ENCODE measurements around the gene CCDC50.
A peak's percentile ranks its signal among the peaks of the same experiment; 100 is the strongest.

Gene CCDC50

DNA sequence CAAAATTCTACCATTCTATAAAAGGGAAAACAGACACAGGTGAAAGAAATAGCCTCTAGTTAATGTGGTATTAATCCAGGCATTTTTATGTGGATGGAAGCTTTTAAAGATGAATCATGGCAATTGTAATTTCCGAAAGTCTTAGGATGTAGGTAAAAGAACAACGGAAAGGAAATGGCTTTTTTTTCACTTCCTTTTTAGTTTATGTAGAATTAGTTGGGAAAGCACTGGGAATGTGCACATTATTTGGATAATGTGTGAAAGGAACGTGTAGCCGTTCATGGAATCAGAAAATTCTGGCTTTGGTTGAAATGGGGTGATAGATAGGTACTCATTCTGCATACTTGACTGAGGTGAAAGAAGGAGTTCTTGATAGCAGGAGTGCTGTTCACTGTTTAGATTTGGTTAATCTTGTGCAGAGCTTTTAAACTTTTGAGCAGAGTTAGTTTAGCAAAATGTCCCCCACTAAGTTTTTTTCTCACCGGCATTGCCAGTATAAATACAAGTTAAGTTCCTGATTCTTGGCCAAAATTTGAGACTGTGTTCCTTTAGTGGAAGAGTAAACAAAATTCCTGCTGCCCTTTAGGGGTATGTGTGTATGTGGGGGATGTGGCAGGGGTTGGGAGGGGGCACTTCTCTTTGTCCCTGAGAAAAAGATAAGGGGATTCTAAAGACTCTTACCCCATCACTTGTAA is 21.3 kb downstream of the CCDC50 start:
- Mint-ChIP-seq H3K27ac (no peak overlapping the region), H3K36me3 (no peaks in the 10 kb centered on the region), H3K4me1 (peaks cover 46% of the 10 kb centered on the region), H3K4me3 (no peak overlapping the region), H3K9me3 (no peaks in the 10 kb centered on the region), H3K27me3 (no peaks in the 10 kb centered on the region)
- no peak for ATAC-seq

DNA sequence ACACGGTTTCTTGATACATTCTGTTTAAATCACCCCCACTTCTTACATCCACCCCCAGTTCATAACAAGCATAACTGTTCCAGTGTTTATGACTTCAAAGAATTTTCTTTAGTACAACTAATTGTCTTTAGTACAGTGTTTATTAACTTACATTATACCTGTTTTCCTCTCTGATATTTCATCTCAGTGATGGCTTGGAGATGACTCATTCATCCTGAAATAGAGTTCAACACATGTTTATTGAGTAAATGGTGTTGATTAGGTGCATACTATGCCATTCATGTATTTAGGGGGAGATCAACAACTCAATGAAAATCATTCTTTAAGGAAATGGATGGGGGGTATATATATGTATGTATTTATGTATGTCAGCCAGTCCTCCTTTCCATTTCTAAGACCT is 22.8 kb downstream of the CCDC50 start:
- H3K27ac Mint-ChIP-seq: no peak overlapping the region
- H3K36me3 Mint-ChIP-seq: no peaks in the 10 kb centered on the region
- no peak for ATAC-seq
- H3K4me1 Mint-ChIP-seq: peaks cover 40% of the 10 kb centered on the region
- no peaks in the 10 kb centered on the region for H3K27me3 Mint-ChIP-seq
- no peaks in the 10 kb centered on the region for H3K9me3 Mint-ChIP-seq
- no peak overlapping the region for H3K4me3 Mint-ChIP-seq

DNA sequence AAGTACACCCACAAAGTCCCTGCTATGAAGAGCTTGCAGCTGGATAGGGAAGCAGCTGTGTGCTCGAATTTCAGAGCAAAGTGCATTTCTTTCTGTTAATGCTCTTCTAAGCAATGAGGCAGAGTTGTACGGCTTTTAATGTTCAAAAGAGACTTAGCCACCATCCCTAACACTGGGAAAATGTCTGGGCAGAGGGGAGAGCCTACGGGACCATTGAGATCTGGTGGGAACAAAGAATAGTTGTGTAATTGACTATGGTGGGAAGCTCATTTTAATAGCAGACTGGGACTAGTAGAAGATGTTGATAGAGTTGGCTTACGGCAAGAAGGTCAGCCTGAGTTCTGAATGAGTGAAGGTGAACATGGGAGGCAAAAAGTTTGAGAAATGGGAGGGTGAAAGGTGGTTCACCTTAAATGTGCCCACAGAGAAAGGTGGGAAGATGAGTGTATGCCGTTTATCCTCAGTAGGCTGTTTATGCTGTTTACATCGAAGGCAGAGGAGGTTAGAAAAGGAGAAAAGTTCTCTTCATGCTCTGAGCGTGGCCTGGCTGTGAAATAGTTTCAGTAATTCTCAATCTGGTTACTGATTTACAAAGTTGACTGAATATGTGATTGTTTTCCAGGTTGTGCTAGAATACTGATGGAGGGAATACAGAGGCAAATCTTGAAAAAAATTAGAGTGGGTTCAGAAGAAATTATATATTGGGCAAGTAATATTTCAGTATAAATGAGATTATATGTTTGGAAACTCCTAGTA is 24.0 kb downstream of the CCDC50 start:
- no peak overlapping the region for H3K27ac Mint-ChIP-seq
- peaks cover 35% of the 10 kb centered on the region for H3K4me1 Mint-ChIP-seq
- no peaks in the 10 kb centered on the region for H3K9me3 Mint-ChIP-seq
- no peak overlapping the region for H3K4me3 Mint-ChIP-seq
- peak; percentile 22 for ATAC-seq
- peaks cover 3% of the 10 kb centered on the region for H3K36me3 Mint-ChIP-seq
- no peaks in the 10 kb centered on the region for H3K27me3 Mint-ChIP-seq

DNA sequence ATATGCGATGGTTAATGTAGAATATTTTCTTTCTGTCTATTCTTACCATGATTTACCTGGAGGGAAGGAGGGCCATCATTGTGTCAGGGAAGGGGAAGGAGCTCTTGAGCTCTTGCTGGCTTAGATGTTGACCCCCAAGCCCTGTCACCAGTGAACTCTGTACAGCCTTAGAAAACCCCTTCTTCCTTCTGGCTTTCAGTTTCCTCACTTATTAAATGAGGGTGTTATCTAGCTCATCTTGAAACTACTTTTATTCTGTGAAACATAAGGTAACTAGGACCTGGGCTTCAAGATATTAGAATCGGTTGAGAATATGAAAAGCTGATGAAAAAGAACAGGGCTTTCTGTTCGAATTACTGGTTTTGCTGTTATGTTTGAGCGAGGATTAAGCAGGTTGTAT is 26.2 kb downstream of the CCDC50 start:
- Mint-ChIP-seq H3K4me3 (peak overlapping the region; percentile 32), H3K4me1 (peaks cover 43% of the 10 kb centered on the region), H3K27me3 (no peaks in the 10 kb centered on the region), H3K9me3 (no peaks in the 10 kb centered on the region), H3K36me3 (peaks cover 25% of the 10 kb centered on the region), H3K27ac (peak overlapping the region; percentile 66)
- ATAC-seq: peak; percentile 77

DNA sequence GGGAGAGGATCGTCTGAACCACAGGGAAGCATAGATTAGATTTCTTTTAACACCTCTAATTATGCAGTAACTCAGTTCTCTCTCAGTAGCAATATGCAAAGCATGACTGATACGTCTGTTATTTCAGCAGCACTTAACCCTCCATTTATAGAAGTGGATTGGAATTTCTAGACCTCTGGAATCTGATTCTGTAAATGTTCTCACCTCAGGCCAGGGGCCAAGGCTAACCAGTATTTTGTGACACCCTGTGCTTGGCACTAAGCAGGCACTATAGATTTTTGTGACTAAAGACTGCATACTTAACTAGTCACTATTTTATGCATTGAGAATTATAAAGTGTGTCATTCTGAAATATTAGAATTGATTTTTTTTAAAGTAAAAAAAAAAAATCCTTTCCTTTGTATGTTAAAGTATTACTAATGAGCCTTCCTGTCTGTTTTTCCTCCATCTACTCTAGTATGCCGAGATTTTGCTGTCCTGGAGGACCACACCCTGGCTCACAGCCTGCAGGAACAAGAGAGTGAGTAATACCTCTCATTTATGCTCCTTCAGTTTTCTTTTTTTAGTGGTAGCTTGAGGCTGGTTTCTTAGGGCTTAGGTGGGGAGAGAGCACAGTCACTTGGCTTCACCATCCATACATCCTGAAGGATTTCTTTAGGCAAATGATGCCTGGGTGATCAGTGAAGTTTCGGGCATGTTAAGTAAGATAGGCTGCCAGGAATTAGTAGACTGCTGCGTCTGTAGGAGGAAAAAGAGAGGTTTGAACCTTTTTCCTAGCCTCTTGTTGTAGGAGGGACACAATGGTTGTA is 27.6 kb downstream of the CCDC50 start:
- Mint-ChIP-seq H3K36me3 (peaks cover 38% of the 10 kb centered on the region), H3K27ac (peak overlapping the region; percentile 66), H3K4me1 (peaks cover 54% of the 10 kb centered on the region), H3K4me3 (no peak overlapping the region), H3K9me3 (no peaks in the 10 kb centered on the region), H3K27me3 (no peaks in the 10 kb centered on the region)
- ATAC-seq: no peak

DNA sequence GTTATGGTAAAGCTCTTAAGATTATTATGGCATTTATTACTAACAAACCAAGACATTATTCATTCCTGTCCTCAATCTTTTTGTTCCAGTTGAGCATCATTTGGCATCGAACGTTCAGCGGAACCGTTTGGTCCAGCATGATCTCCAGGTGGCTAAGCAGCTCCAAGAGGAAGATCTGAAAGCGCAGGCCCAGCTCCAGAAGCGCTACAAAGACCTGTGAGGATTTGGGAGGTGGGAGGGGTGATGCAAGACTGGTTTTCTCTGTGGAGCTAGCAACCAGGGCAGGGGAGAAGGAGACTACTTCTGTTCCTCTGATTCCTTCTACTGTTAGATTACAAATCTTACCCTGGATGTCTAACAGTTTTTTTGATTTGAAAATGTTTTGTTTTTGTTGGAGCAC is 28.7 kb downstream of the CCDC50 start:
- no peaks in the 10 kb centered on the region for H3K27me3 Mint-ChIP-seq
- ATAC-seq: no peak
- H3K4me1 Mint-ChIP-seq: peaks cover 64% of the 10 kb centered on the region
- peak overlapping the region; percentile 83 for H3K27ac Mint-ChIP-seq
- no peak overlapping the region for H3K4me3 Mint-ChIP-seq
- peaks cover 48% of the 10 kb centered on the region for H3K36me3 Mint-ChIP-seq
- H3K9me3 Mint-ChIP-seq: no peaks in the 10 kb centered on the region

DNA sequence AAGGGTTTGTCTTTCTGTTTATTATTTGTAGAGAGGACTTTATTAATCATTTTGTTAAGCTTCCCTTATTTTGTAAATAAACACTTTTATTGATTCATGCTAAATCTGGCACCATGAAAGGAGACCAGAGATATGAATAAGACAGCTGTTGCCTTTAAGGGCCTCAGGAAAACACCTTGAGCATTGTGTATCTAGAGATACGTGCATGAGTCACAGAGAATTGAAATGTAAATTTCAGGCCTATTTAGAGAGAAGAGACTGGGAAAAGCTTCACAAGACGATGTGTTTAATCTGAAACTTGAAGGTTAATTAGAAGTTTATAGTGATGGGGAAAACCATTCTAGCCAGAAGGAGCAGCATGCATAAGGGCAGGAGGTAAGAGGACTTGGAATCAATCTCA is 29.7 kb downstream of the CCDC50 start:
- H3K27me3 Mint-ChIP-seq: no peaks in the 10 kb centered on the region
- peaks cover 64% of the 10 kb centered on the region for H3K4me1 Mint-ChIP-seq
- peaks cover 56% of the 10 kb centered on the region for H3K36me3 Mint-ChIP-seq
- no peaks in the 10 kb centered on the region for H3K9me3 Mint-ChIP-seq
- H3K27ac Mint-ChIP-seq: peak overlapping the region; percentile 83
- ATAC-seq: peak; percentile 60
- peak overlapping the region; percentile 40 for H3K4me3 Mint-ChIP-seq

DNA sequence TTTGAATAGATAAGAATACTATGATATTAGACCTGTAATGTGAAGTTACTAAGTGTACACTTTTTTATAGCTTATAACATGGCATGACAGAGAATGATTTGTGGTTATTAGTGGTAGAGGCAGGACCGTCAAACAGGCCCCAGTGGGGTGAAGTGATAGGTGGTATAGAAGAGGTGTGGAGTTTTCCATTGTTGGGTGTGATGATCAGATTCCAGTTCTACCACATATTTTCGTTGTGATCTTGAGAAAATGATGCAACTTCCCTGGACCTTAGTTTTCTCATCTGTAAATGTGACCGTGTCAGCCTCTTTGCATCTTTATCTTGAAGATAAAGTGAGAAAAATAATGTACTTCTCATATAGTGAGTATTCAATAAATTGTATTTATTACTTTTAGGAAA is 31.4 kb downstream of the CCDC50 start:
- Mint-ChIP-seq H3K4me1 (peaks cover 65% of the 10 kb centered on the region), H3K27ac (peak overlapping the region; percentile 83), H3K36me3 (peaks cover 66% of the 10 kb centered on the region), H3K4me3 (no peak overlapping the region), H3K27me3 (no peaks in the 10 kb centered on the region), H3K9me3 (no peaks in the 10 kb centered on the region)
- ATAC-seq: no peak

DNA sequence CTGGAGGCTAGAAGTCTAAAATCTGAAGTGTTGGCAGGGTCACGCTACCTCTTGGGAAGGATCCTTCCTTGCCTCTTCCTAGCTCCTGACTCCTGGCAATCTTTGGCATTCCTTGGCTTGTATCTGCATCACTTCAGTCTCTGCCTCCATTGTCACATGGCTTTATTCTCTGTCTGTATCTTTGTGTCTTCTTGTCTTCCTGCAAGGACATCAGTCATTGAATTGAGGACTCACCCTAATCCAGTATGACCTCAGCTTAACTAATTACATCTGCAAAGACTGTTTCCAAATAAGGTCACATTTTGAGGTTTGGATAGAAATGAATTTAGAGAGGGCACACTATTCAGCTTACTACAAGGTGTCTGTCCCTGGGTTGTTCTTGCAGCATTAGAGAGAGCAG is 32.3 kb downstream of the CCDC50 start:
- peak overlapping the region; percentile 61 for H3K27ac Mint-ChIP-seq

DNA sequence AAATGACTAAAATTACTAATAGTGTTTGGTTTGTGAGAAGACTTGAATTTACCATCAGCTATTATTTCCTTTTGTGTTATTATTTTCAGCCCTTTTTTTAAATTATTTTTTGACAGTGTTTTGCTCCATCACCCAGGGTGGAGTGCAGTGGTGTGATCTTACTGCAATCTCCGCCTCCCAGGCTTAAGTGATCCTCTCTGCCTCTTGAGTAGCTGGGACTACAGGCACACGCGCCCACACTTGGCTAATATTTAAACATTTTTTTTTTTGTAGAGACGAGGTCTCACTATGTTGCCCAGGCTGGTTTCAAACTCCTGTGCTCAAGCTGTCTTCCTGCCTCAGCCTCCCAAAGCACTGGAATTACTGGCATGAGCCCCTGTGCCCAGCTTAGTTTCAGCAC is 32.8 kb downstream of the CCDC50 start:
- no peaks in the 10 kb centered on the region for H3K27me3 Mint-ChIP-seq
- H3K4me1 Mint-ChIP-seq: peaks cover 56% of the 10 kb centered on the region
- no peak overlapping the region for H3K4me3 Mint-ChIP-seq
- peaks cover 77% of the 10 kb centered on the region for H3K36me3 Mint-ChIP-seq
- H3K27ac Mint-ChIP-seq: peak overlapping the region; percentile 61
- ATAC-seq: no peak
- H3K9me3 Mint-ChIP-seq: no peaks in the 10 kb centered on the region

More for the DNA sequence above, 32.3 kb downstream of the CCDC50 start:
- H3K4me3 Mint-ChIP-seq: no peak overlapping the region
- no peaks in the 10 kb centered on the region for H3K27me3 Mint-ChIP-seq
- ATAC-seq: no peak
- H3K4me1 Mint-ChIP-seq: peaks cover 60% of the 10 kb centered on the region
- H3K9me3 Mint-ChIP-seq: no peaks in the 10 kb centered on the region
- peaks cover 72% of the 10 kb centered on the region for H3K36me3 Mint-ChIP-seq

DNA sequence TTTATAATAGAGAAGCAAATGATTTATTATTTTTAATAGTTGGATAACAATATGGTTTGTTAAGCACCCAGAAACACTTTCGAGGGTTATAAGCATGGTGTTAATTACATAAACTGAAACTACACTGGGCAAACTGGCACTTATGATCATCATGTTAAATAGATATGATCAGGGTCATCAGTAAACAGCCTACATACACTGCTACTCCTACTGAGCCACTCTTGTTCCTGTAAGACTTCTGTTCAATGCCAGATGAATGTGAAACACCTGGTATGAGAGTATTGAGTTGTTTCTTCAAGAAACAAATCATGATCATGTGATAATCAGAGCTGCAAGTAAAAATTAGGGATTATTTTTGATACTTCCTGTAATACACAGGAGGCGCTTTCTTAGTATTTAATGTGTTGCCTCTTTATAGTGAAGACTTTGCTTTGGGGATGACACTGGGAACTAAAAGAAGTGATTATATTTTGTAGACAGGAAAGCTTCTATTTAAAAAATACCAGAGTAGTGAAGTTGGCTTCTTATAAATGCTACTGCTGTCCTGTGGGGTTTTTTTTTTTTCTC is 33.4 kb downstream of the CCDC50 start:
- no peaks in the 10 kb centered on the region for H3K9me3 Mint-ChIP-seq
- no peak overlapping the region for H3K4me3 Mint-ChIP-seq
- H3K27me3 Mint-ChIP-seq: no peaks in the 10 kb centered on the region
- peak overlapping the region; percentile 61 for H3K27ac Mint-ChIP-seq
- H3K4me1 Mint-ChIP-seq: peaks cover 54% of the 10 kb centered on the region
- H3K36me3 Mint-ChIP-seq: peaks cover 77% of the 10 kb centered on the region
- no peak for ATAC-seq

DNA sequence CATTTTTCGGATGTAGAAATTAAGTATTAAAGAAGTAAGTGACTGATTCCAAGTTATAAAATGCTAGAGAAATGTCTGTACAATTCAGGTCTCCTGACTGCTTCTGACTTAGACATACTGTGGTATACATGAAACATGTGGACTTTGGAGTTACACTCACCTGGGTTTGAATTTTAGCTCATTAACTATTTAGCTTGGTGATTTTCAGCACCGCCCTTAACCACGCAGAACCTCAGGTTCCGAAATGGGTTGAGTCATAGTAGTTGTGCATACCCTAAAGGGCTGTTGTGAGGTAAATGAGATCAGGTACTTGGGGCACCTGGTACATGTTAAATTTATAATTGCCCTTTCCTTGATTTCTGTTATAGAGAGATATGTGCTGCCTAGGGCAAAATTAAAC is 34.0 kb downstream of the CCDC50 start:
- Mint-ChIP-seq H3K4me3 (no peak overlapping the region), H3K4me1 (peaks cover 50% of the 10 kb centered on the region), H3K27ac (peak overlapping the region; percentile 67), H3K36me3 (peaks cover 74% of the 10 kb centered on the region), H3K9me3 (no peaks in the 10 kb centered on the region), H3K27me3 (no peaks in the 10 kb centered on the region)
- no peak for ATAC-seq

DNA sequence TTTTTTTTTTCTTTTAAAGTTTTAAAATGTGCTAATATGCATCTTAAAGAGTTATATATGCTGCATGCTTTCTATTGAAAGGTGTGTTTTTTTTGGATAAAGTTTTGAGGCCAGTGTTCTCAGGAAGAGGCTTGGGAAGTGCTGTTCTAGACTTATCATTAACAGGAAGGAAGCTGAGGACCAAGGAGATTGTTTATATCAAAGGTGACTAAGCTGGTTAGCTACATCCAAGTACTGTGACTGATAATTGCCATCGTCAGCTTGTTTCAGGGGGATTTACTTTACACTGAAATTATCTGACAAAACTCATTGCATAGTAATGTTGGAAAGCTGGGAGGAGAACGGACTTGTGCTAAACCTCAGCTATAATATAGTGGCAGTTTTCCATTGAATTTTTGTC is 37.5 kb downstream of the CCDC50 start:
- Mint-ChIP-seq H3K27ac (peak overlapping the region; percentile 61), H3K9me3 (no peaks in the 10 kb centered on the region), H3K4me1 (peaks cover 28% of the 10 kb centered on the region), H3K4me3 (no peak overlapping the region), H3K36me3 (peaks cover 68% of the 10 kb centered on the region), H3K27me3 (no peaks in the 10 kb centered on the region)
- no peak for ATAC-seq

DNA sequence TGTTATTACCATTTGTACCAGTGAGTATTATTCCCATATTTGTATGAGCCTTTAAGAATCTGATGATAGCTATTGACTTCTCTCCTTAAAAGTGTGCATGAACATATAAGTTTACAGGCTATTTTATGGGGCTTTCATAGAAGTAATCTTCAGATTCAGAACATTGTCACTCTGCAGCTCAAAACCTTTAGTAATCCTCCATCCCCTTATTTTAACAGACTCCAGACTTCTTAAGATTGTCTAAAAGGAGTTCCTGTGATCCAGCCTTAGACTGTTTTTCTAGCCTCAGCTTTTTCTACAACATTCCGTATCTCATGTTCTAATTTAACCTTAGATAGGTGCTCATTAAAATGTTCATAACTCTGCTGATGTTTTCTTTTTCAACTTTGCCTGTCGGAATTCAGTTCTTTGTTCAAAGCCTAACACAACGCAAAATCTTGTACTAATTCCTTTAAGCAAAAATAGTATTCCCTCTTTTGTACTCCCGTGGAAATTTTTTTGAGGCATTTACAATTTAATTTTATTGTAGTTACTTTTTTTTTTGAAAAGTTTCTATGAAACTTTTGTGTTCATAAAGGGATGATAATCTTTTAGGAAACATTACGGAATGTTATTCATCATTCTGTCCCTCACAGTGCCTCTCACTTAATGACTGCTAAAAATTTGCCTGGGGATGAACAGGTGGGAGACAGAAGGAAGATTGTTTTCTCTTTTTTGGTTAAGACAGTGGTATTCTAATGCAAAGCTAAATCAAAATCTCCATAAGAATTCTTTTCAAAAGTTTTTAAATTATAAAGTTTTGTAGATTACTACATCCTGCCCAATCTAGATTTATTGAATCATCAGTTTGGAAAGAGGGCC is 39.8 kb downstream of the CCDC50 start:
- no peaks in the 10 kb centered on the region for H3K9me3 Mint-ChIP-seq
- H3K36me3 Mint-ChIP-seq: peaks cover 55% of the 10 kb centered on the region
- peaks cover 24% of the 10 kb centered on the region for H3K4me1 Mint-ChIP-seq
- no peaks in the 10 kb centered on the region for H3K27me3 Mint-ChIP-seq
- H3K27ac Mint-ChIP-seq: peak overlapping the region; percentile 17
- no peak for ATAC-seq
- H3K4me3 Mint-ChIP-seq: no peak overlapping the region

Measured in stimulated activated memory B cell treated with anti-CD40 and anti-IgM and Interleukin-4, amounts not matched to agents 10 μg/mL and 1 μg/mL and 100 μg/mL, for 72 hours (primary cell).